HepG2 (cell line): ENCODE results near the gene P2RY6. TPM values are rescaled to one million over a fixed set of nuclear protein-coding genes. Genes with fewer than 3 reads are reported as not detected.
A peak's percentile ranks its signal among the peaks of the same experiment; 100 is the strongest.

Experiments
- ATF7-NPFF ChIP-seq: sonication (generic); formaldehyde crosslinking; IDR thresholded peaks from 2 replicates; pipeline ENCODE4 v1.8.1; 2023; ENCODE audit warnings: mild to moderate bottlenecking, low read depth, missing genetic modification reagents, moderate library complexity
- CHCHD3 ChIP-seq: sonication (generic); formaldehyde crosslinking; IDR thresholded peaks from 2 replicates; pipeline ENCODE4 v1.8.0; 2022; ENCODE audit warnings: mild to moderate bottlenecking, missing genetic modification reagents, moderate library complexity
- CSRNP1 ChIP-seq: sonication (generic); formaldehyde crosslinking; IDR thresholded peaks from 2 replicates; pipeline ENCODE4 v1.8.1; 2023; ENCODE audit warnings: mild to moderate bottlenecking, missing genetic modification reagents
- DDIT3 ChIP-seq: sonication (generic); formaldehyde crosslinking; IDR thresholded peaks from 2 replicates; pipeline ENCODE4 v1.4.0; 2020; ENCODE audit warnings: mild to moderate bottlenecking, missing genetic modification reagents
- DRAP1 ChIP-seq: IDR thresholded peaks from 2 replicates; pipeline ENCODE4 v1.6.1; 2016; ENCODE audit warnings: missing genetic modification reagents, missing compliant biosample characterization
- EP300 ChIP-seq, 3 experiments: sonication (generic) in 1 of 3; formaldehyde crosslinking in 1 of 3; IDR thresholded peaks; 2 replicates each; pipeline versions ENCODE4 v1.5.1 to v1.6.1; 2011 to 2020; ENCODE audit warnings: low read depth in 2 of 3, low read length in 2 of 3, borderline replicate concordance in 1 of 3, improper control_type of control experiment in 1 of 3, mild to moderate bottlenecking in 1 of 3, missing genetic modification reagents in 1 of 3, moderate library complexity in 1 of 3
- ETV6 ChIP-seq: sonication (generic); formaldehyde crosslinking; conservative IDR thresholded peaks from 2 replicates; pipeline ENCODE4 v1.4.0; 2020; ENCODE audit warnings: missing genetic modification reagents
- GLI4 ChIP-seq: sonication (generic); formaldehyde crosslinking; IDR thresholded peaks from 2 replicates; pipeline ENCODE4 v1.5.1; 2020; ENCODE audit warnings: missing genetic modification reagents, mild to moderate bottlenecking, moderate library complexity, borderline replicate concordance
- HMGA1 ChIP-seq: sonication (generic); formaldehyde crosslinking; conservative IDR thresholded peaks from 2 replicates; pipeline ENCODE4 v1.4.0; 2020; ENCODE audit warnings: missing genetic modification reagents
- HNRNPLL ChIP-seq: fragments of 200-400 bp; formaldehyde crosslinking; IDR thresholded peaks from 2 replicates; pipeline ENCODE4 v1.6.1; 2017; ENCODE audit warnings: mild to moderate bottlenecking, low read depth, low read length; ENCODE audit not compliant: poor library complexity, severe bottlenecking
- ISX ChIP-seq: sonication (generic); formaldehyde crosslinking; conservative IDR thresholded peaks from 2 replicates; pipeline ENCODE4 v1.5.0; 2020; ENCODE audit warnings: missing genetic modification reagents
- KDM1A ChIP-seq: IDR thresholded peaks from 2 replicates; pipeline ENCODE4 v1.6.1; 2016; ENCODE audit warnings: missing compliant biosample characterization
- MLX ChIP-seq: IDR thresholded peaks from 2 replicates; pipeline ENCODE4 v1.6.1; 2016
- MZF1 ChIP-seq: sonication (generic); formaldehyde crosslinking; IDR thresholded peaks from 2 replicates; pipeline ENCODE4 v1.8.1; 2023; ENCODE audit warnings: mild to moderate bottlenecking, missing genetic modification reagents, borderline replicate concordance
- POGZ ChIP-seq: sonication (generic); formaldehyde crosslinking; IDR thresholded peaks from 2 replicates; pipeline ENCODE4 v1.4.0; 2020; ENCODE audit warnings: mild to moderate bottlenecking, missing genetic modification reagents
- RARG ChIP-seq: sonication (generic); formaldehyde crosslinking; IDR thresholded peaks from 2 replicates; pipeline ENCODE4 v1.4.0; 2020; ENCODE audit warnings: low read depth, mild to moderate bottlenecking, missing genetic modification reagents
- SKI ChIP-seq: fragments of 450-650 bp; IDR thresholded peaks from one replicate; pipeline ENCODE4 v1.6.1; 2018; ENCODE audit warnings: mild to moderate bottlenecking; ENCODE audit not compliant: partially characterized antibody
- SOX5 ChIP-seq: IDR thresholded peaks from 2 replicates; pipeline ENCODE4 v1.6.1; 2016; ENCODE audit warnings: borderline replicate concordance
- SPEN ChIP-seq: sonication (generic); formaldehyde crosslinking; IDR thresholded peaks from 2 replicates; pipeline ENCODE4 v1.5.1; 2020; ENCODE audit warnings: low read depth, mild to moderate bottlenecking, missing genetic modification reagents
- TGIF2 ChIP-seq: IDR thresholded peaks from 2 replicates; pipeline ENCODE4 v1.6.1; 2016; ENCODE audit warnings: control low read depth, missing compliant biosample characterization
- ZNF180 ChIP-seq: sonication (generic); formaldehyde crosslinking; IDR thresholded peaks from 2 replicates; pipeline ENCODE4 v1.4.0; 2020; ENCODE audit warnings: low read depth, missing genetic modification reagents, borderline replicate concordance
- ZNF660 ChIP-seq: sonication (generic); formaldehyde crosslinking; IDR thresholded peaks from 2 replicates; pipeline ENCODE4 v1.5.1; 2020; ENCODE audit warnings: mild to moderate bottlenecking, low read depth, missing genetic modification reagents, borderline replicate concordance
- ZNF720 ChIP-seq: sonication (generic); formaldehyde crosslinking; IDR thresholded peaks from 2 replicates; pipeline ENCODE4 v1.4.0; 2020; ENCODE audit warnings: missing genetic modification reagents
- ZNF816 ChIP-seq: sonication (generic); formaldehyde crosslinking; IDR thresholded peaks from 2 replicates; pipeline ENCODE4 v1.8.0; 2022; ENCODE audit warnings: missing genetic modification reagents, mild to moderate bottlenecking, borderline replicate concordance
- ZSCAN12 ChIP-seq: sonication (generic); formaldehyde crosslinking; IDR thresholded peaks from 2 replicates; pipeline ENCODE4 v1.9.0; 2021; ENCODE audit warnings: mild to moderate bottlenecking, missing genetic modification reagents
- ZSCAN20 ChIP-seq: sonication (generic); formaldehyde crosslinking; IDR thresholded peaks from 2 replicates; pipeline ENCODE4 v1.4.0; 2020; ENCODE audit warnings: missing genetic modification reagents, mild to moderate bottlenecking, borderline replicate concordance
- polyA plus RNA-seq, 8 experiments: library from polyadenylated mRNA; depleted of rRNA in 3 of 8; stranded (reverse) in 7 of 8; unstranded in 1 of 8; fragments of >200 nt; fragmentation: Illumina TruSeq in 4 of 8; extraction: Trizol in 4 of 8; gene quantifications; 2 replicates each; pipeline versions ENCODE4 v1.2.1 to v1.2.3, GENCODE V29; 2011 to 2016; ENCODE audit warnings: low read depth in 4 of 8, missing spikeins in 1 of 8, mixed read lengths in 1 of 8; ENCODE audit not compliant: insufficient read depth in 1 of 8
- total RNA-seq, 5 experiments: library from RNA; depleted of rRNA; stranded (reverse); fragments of >200 nt; fragmentation: Illumina TruSeq; extraction: Trizol; gene quantifications; 2 replicates each; pipeline ENCODE4 v1.2.3, GENCODE V29; 2016; ENCODE audit warnings: low read depth in 1 of 5

Gene P2RY6
- total and polyA plus RNA-seq, 2 of the 13 experiments (the other 11 are each of a cell fraction or from before 2014, with no cell fraction given), result 0.09 to 0.29 TPM

- TF ChIP-seq ATF7-NPFF (CRISPR knock-in tag), result 0 out of 2 replicates have a peak, but pooled peaks have one; percentile 29
- no peak for TF ChIP-seq ZNF720
- peak; percentile 97 for TF ChIP-seq KDM1A (CRISPR knock-in tag)
- peak; percentile 41 for TF ChIP-seq SKI
- TF ChIP-seq ZSCAN20 (CRISPR knock-in tag), result no peak
- no peak for TF ChIP-seq ETV6 (CRISPR knock-in tag)
- TF ChIP-seq POGZ (CRISPR knock-in tag), result peak; percentile 56
- TF ChIP-seq HNRNPLL, result no peak
- no peak; the same call in 1 of the 2 replicates for TF ChIP-seq TGIF2 (CRISPR knock-in tag)
- TF ChIP-seq SOX5 (CRISPR knock-in tag), result peak; percentile 67; the same call in 1 of the 2 replicates
- no peak for TF ChIP-seq CSRNP1
- TF ChIP-seq DRAP1 (CRISPR knock-in tag), result peak; percentile 33; the same call in 1 of the 2 replicates
- no peak for TF ChIP-seq GLI4
- TF ChIP-seq MZF1 (CRISPR knock-in tag), result no peak
- TF ChIP-seq SPEN (CRISPR knock-in tag), result no peak; the same call in 1 of the 2 replicates
- peak; percentile 62; the same call in 1 of the 2 replicates for TF ChIP-seq MLX
- no peak; the same call in 1 of the 2 replicates for TF ChIP-seq ZNF660 (CRISPR knock-in tag)
- peak in 1 of 2 experiments; percentile 48; a peak in 1 of 4 replicates for TF ChIP-seq EP300 (IDR thresholded peaks at IDR 0.05; ENCODE audit: low read depth in 2 of 2, low read length in 2 of 2)
- 0 out of 2 replicates have a peak, but pooled peaks have one; percentile 20 for TF ChIP-seq EP300 (CRISPR knock-in tag; IDR thresholded peaks at IDR 0.05; ENCODE audit: borderline replicate concordance)
- TF ChIP-seq ZNF816 (CRISPR knock-in tag), result no peak
- no peak for TF ChIP-seq CHCHD3 (CRISPR knock-in tag)
- no peak for TF ChIP-seq ISX (CRISPR knock-in tag)
- no peak for TF ChIP-seq ZNF180 (CRISPR knock-in tag)
- no peak for TF ChIP-seq RARG (CRISPR knock-in tag)
- no peak for TF ChIP-seq DDIT3 (CRISPR knock-in tag)
- no peak for TF ChIP-seq ZSCAN12
- TF ChIP-seq HMGA1 (CRISPR knock-in tag), result no peak
Measured at GRCh38 chr11:73314117-73314961, 42.2 kb downstream of the P2RY6 start (continued).
